ENCODE measurements around the gene LRMDA. TPM values are rescaled to one million over a fixed set of nuclear protein-coding genes. Genes with fewer than 3 reads are reported as not detected.

Gene LRMDA
- total RNA-seq, 3 donors from 2014 or later (not counting 1 experiment from before 2014, with no cell fraction given): 1.4 to 2.4 (median 2.1) TPM

DNA sequence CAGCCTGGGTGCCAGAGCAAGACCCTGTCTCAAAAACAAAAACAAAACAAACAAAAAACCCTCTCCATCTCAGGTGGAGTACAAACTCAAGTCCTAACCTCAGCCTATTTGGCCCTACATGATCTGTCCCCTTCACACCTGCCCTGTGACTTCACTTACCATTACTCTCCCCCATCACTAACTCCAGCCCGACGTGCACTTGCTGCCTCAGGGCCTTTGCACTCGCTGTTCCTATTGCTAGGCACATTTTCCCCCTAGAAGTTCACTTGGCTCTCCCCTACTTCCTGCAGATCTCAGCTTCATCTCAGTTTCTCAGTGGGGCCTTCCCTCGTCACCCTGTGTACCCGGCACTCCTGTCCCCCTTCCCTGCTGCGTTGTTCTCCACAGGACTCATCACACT is 8.5 kb upstream of the LRMDA start:
- Histone ChIP-seq H3K9me3 (ENCODE audit: control insufficient read depth, insufficient read depth, low read length) (no peaks in the 10 kb centered on the region), H3K36me3 (ENCODE audit: control insufficient read depth, insufficient read depth, low read length) (no peaks in the 10 kb centered on the region), H3K27ac (ENCODE audit: low read length) (no peak overlapping the region), H3K4me3 (ENCODE audit: low read length) (no peak overlapping the region), H3K27me3 (ENCODE audit: control insufficient read depth, insufficient read depth, low read length) (no peaks in the 10 kb centered on the region), H3K4me1 (ENCODE audit: control insufficient read depth, insufficient read depth, low read length) (no peaks in the 10 kb centered on the region)
- WGBS (ENCODE audit: insufficient coverage): 93% methylated on average over 6 of the region's 6 CpGs
- intact Hi-C loops (cut with micrococcal nuclease): no loop called here
- TF ChIP-seq, protein P1, sequence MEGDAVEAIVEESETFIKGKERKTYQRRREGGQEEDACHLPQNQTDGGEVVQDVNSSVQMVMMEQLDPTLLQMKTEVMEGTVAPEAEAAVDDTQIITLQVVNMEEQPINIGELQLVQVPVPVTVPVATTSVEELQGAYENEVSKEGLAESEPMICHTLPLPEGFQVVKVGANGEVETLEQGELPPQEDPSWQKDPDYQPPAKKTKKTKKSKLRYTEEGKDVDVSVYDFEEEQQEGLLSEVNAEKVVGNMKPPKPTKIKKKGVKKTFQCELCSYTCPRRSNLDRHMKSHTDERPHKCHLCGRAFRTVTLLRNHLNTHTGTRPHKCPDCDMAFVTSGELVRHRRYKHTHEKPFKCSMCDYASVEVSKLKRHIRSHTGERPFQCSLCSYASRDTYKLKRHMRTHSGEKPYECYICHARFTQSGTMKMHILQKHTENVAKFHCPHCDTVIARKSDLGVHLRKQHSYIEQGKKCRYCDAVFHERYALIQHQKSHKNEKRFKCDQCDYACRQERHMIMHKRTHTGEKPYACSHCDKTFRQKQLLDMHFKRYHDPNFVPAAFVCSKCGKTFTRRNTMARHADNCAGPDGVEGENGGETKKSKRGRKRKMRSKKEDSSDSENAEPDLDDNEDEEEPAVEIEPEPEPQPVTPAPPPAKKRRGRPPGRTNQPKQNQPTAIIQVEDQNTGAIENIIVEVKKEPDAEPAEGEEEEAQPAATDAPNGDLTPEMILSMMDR (IDR thresholded peaks at IDR 0.05): no peak
- no peaks in the 10 kb centered on the region for H3K9me3 Mint-ChIP-seq
- H3K4me1 Mint-ChIP-seq: no peaks in the 10 kb centered on the region
- H3K4me3 Mint-ChIP-seq: no peak overlapping the region
- peaks cover 6% of the 10 kb centered on the region in 2 donors for H3K27me3 Mint-ChIP-seq (ENCODE audit: low read depth in 2 of 2)
- H3K36me3 Mint-ChIP-seq: no peaks in the 10 kb centered on the region
- no peak for DNase-seq
- no peak for ATAC-seq
- no peak overlapping the region for H3K27ac Mint-ChIP-seq

DNA sequence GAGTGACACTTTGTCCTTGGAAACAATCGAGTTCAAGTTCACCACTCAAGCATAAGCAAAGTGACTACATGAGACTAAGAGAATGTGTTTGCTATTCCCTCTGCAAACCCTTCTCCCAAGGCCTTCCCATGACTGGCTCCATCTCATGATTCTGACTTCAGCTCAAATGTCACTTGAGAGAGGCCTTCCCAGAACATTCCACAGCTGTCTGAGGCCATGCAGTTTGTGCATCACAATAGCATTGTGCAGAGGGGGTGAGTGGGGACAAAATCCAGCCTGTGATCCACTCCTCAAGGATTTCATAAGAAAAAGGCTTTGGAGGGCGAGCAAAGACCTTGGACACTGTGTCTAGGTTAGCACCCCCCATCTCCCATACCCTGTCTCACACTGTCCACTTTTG is 6.9 kb upstream of the LRMDA start:
- H3K9me3 Mint-ChIP-seq: no peaks in the 10 kb centered on the region
- TF ChIP-seq, protein P1 (IDR thresholded peaks at IDR 0.05): no peak

DNA sequence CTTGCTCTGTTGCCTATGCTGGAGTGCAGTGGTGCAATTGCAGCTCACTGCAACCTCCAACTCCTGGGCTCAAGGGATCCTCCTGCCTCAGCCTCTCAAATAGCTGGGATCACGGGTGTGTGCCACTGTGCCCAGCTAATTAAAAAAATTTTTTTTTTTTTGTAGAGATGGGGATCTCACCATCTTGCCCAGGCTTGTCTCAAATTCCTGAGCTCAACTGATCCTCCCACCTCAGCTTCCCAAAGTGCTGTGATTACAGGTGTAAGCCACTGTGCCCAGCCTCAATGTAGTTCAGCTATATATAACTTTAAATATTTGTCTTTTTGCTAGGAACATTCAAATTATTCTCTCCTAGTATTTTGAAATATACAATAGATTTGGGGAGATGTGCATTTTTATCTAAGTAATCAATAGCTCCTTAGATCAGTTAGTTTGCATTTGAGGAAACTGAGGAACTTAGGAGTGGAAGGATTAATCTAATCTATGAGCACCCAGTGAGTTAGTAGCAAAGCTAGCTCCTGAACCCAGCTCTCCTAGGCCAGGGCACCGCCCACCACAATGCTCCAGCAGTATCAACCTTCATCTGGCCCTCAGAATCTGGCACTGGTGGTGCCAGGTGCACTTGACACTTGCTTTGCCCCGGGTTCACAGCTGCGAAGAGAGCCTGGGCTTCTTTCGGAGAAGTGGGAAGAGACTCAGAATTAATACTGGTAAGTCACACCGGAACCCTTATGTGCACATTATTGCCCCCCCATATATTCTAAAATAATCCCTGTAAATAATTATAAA is 5.9 kb upstream of the LRMDA start:
- TF ChIP-seq, protein P1 (IDR thresholded peaks at IDR 0.05): no peak
- peaks cover 0 to 4% of the 10 kb centered on the region in 2 donors for H3K4me1 Mint-ChIP-seq
- 87% methylated on average over 4 of the region's 6 CpGs for WGBS (ENCODE audit: insufficient coverage)
- H3K9me3 Mint-ChIP-seq: no peaks in the 10 kb centered on the region
- no peaks in the 10 kb centered on the region for H3K27me3 ChIP-seq (ENCODE audit: control insufficient read depth, insufficient read depth, low read length)
- DNase-seq (no peak), ATAC-seq (no peak)
- no peak overlapping the region for H3K4me3 Mint-ChIP-seq
- peaks cover 3% of the 10 kb centered on the region for H3K4me1 ChIP-seq (ENCODE audit: control insufficient read depth, insufficient read depth, low read length)
- no peak overlapping the region for H3K27ac ChIP-seq (ENCODE audit: low read length)
- H3K36me3 Mint-ChIP-seq: no peaks in the 10 kb centered on the region
- no peaks in the 10 kb centered on the region for H3K9me3 ChIP-seq (ENCODE audit: control insufficient read depth, insufficient read depth, low read length)
- H3K27me3 Mint-ChIP-seq (ENCODE audit: low read depth in 2 of 2): peaks cover 11 to 12% of the 10 kb centered on the region in 2 donors
- no peaks in the 10 kb centered on the region for H3K36me3 ChIP-seq (ENCODE audit: control insufficient read depth, insufficient read depth, low read length)
- H3K27ac Mint-ChIP-seq: no peak overlapping the region
- intact Hi-C loops (cut with micrococcal nuclease): no loop called here
- H3K4me3 ChIP-seq (ENCODE audit: low read length): no peak overlapping the region

More for the DNA sequence above, 6.9 kb upstream of the LRMDA start:
- Histone ChIP-seq H3K27ac (ENCODE audit: low read length) (no peak overlapping the region), H3K27me3 (ENCODE audit: control insufficient read depth, insufficient read depth, low read length) (no peaks in the 10 kb centered on the region), H3K36me3 (ENCODE audit: control insufficient read depth, insufficient read depth, low read length) (no peaks in the 10 kb centered on the region), H3K9me3 (ENCODE audit: control insufficient read depth, insufficient read depth, low read length) (no peaks in the 10 kb centered on the region), H3K4me1 (ENCODE audit: control insufficient read depth, insufficient read depth, low read length) (no peaks in the 10 kb centered on the region), H3K4me3 (ENCODE audit: low read length) (no peak overlapping the region)
- intact Hi-C loops (cut with micrococcal nuclease): no loop called here
- WGBS (ENCODE audit: insufficient coverage): 64% methylated on average over 2 of the region's 2 CpGs
- DNase-seq (no peak), ATAC-seq (no peak)
- H3K4me1 Mint-ChIP-seq: no peaks in the 10 kb centered on the region
- no peaks in the 10 kb centered on the region for H3K36me3 Mint-ChIP-seq
- H3K27ac Mint-ChIP-seq: no peak overlapping the region
- H3K4me3 Mint-ChIP-seq: no peak overlapping the region
- H3K27me3 Mint-ChIP-seq (ENCODE audit: low read depth in 2 of 2): peaks cover 9 to 10% of the 10 kb centered on the region in 2 donors

Data from natural killer cell (primary cell).